ENCODE measurements around the gene PALS1. TPM values are rescaled to one million over a fixed set of nuclear protein-coding genes. Genes with fewer than 3 reads are reported as not detected.

The PALS1 gene
- polyA plus RNA-seq, 1 donor from 2014 or later = 8.3 TPM

DNA sequence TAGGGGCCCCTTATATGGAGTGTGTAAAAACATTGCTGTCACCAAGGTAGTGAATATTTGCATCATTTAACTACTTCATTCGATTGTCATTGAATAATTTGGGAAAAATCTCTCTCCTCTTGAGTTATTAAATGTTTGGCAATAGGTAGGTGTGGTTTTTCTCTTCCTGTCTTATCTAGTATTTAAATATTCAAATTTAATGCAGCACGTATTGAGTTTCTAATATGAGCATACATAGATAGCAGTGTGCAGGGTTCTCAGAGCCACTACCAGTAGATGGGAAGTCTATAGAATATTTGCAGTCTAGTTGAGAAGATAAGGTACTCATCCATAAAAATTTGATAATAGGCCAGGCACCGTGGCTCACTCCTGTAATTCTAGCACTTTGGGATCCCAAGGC lies 16.7 kb downstream of the PALS1 start:
- no peaks in the 10 kb centered on the region for H3K36me3 ChIP-seq (ENCODE audit: insufficient read depth, low read length)
- no peaks in the 10 kb centered on the region for H3K9me3 ChIP-seq (ENCODE audit: low read length)
- H3K9ac ChIP-seq (ENCODE audit: low read length) = no peak overlapping the region
- peaks cover 28% of the 10 kb centered on the region for H3K79me2 ChIP-seq (replicated peaks; ENCODE audit: insufficient read depth, low read length)
- TF ChIP-seq EZH2 (IDR thresholded peaks at IDR 0.05; ENCODE audit: borderline replicate concordance, insufficient read depth, low read length, poor library complexity, severe bottlenecking) (no peak), EP300 (conservative IDR thresholded peaks at IDR 0.05; ENCODE audit: poor library complexity, severe bottlenecking) (no peak), SMC3 (conservative IDR thresholded peaks at IDR 0.05; ENCODE audit: poor library complexity) (no peak), CTCF (IDR thresholded peaks at IDR 0.05; ENCODE audit: poor library complexity, severe bottlenecking) (no peak), POLR2AphosphoS5 (IDR thresholded peaks at IDR 0.05) (no peak), TAF1 (IDR thresholded peaks at IDR 0.05; ENCODE audit: low read depth) (no peak), RAD21 (conservative IDR thresholded peaks at IDR 0.05) (no peak), MXI1 (conservative IDR thresholded peaks at IDR 0.05; ENCODE audit: poor library complexity, severe bottlenecking) (no peak)
- no peak overlapping the region for H3K4me2 ChIP-seq (ENCODE audit: low read length)
- H4K20me1 ChIP-seq (ENCODE audit: insufficient read depth) = no peaks in the 10 kb centered on the region
- H2AFZ ChIP-seq (ENCODE audit: low read depth, low read length) = no peak overlapping the region
- no peaks in the 10 kb centered on the region for H3K27me3 ChIP-seq (ENCODE audit: insufficient read depth, low read depth, low read length)
- no peak overlapping the region for H3K4me3 ChIP-seq (ENCODE audit: low read length)
- H3F3A ChIP-seq (ENCODE audit: insufficient read depth, low read length, poor library complexity, severe bottlenecking) = no peaks in the 10 kb centered on the region
- H3K9me2 ChIP-seq (ENCODE audit: insufficient read depth, low read length) = no peaks in the 10 kb centered on the region
- no peak overlapping the region for H3K27ac ChIP-seq (ENCODE audit: low read length)

GRCh38 chr14:67260965-67261364 lies 19.7 kb downstream of the PALS1 start:
- Histone ChIP-seq H3K9me2 (ENCODE audit: insufficient read depth, low read length) (no peaks in the 10 kb centered on the region), H4K20me1 (ENCODE audit: insufficient read depth) (no peaks in the 10 kb centered on the region), H3K4me2 (ENCODE audit: low read length) (no peak overlapping the region), H3K36me3 (ENCODE audit: insufficient read depth, low read length) (no peaks in the 10 kb centered on the region), H3K9me3 (ENCODE audit: low read length) (no peaks in the 10 kb centered on the region), H3K9ac (ENCODE audit: low read length) (no peak overlapping the region), H3K27ac (ENCODE audit: low read length) (no peak overlapping the region), H3K79me2 (replicated peaks; ENCODE audit: insufficient read depth, low read length) (peaks cover 29% of the 10 kb centered on the region), H3K27me3 (ENCODE audit: insufficient read depth, low read depth, low read length) (no peaks in the 10 kb centered on the region), H2AFZ (ENCODE audit: low read depth, low read length) (no peak overlapping the region), H3F3A (ENCODE audit: insufficient read depth, low read length, poor library complexity, severe bottlenecking) (no peaks in the 10 kb centered on the region), H3K4me3 (ENCODE audit: low read length) (no peak overlapping the region)
- TF ChIP-seq EP300 (conservative IDR thresholded peaks at IDR 0.05; ENCODE audit: poor library complexity, severe bottlenecking) (no peak), EZH2 (IDR thresholded peaks at IDR 0.05; ENCODE audit: borderline replicate concordance, insufficient read depth, low read length, poor library complexity, severe bottlenecking) (no peak), POLR2AphosphoS5 (IDR thresholded peaks at IDR 0.05) (no peak), SMC3 (conservative IDR thresholded peaks at IDR 0.05; ENCODE audit: poor library complexity) (no peak), TAF1 (IDR thresholded peaks at IDR 0.05; ENCODE audit: low read depth) (no peak), MXI1 (conservative IDR thresholded peaks at IDR 0.05; ENCODE audit: poor library complexity, severe bottlenecking) (no peak), REST (IDR thresholded peaks at IDR 0.05; ENCODE audit: borderline replicate concordance) (no peak), RAD21 (conservative IDR thresholded peaks at IDR 0.05) (no peak), CTCF (IDR thresholded peaks at IDR 0.05; ENCODE audit: poor library complexity, severe bottlenecking) (no peak)
